Trophoblast cell (in vitro differentiated cells and primary cell): ENCODE measurements around the gene DYRK3.
"Not testable (repeated sequence)": the region's sequence is repeated elsewhere in the genome, so short reads cannot be mapped to it uniquely, and the experiment has no call there.

Source experiments
- DNase-seq, 2 donors: peaks; one replicate each; pipeline ENCODE4 v3.0.0-alpha.2; 2016
- H2AFZ ChIP-seq: 2 replicates; pipeline ENCODE4 v1.6.1; 2013; ENCODE audit warnings: low read length, moderate library complexity, mild to moderate bottlenecking; ENCODE audit not compliant: insufficient read depth, poor library complexity
- H2AK5ac ChIP-seq: 2 replicates; pipeline ENCODE4 v1.6.1; 2013; ENCODE audit warnings: mild to moderate bottlenecking, low read length
- H2BK120ac ChIP-seq: 2 replicates; pipeline ENCODE4 v1.6.1; 2013; ENCODE audit warnings: low read length, mild to moderate bottlenecking, moderate library complexity; ENCODE audit not compliant: insufficient read depth, poor library complexity
- H2BK12ac ChIP-seq: 2 replicates; pipeline ENCODE4 v1.6.1; 2013; ENCODE audit warnings: mild to moderate bottlenecking, low read length, moderate library complexity
- H2BK5ac ChIP-seq: 2 replicates; pipeline ENCODE4 v1.6.1; 2013; ENCODE audit warnings: low read length, low read depth, moderate library complexity, mild to moderate bottlenecking; ENCODE audit not compliant: poor library complexity
- H3K14ac ChIP-seq: 2 replicates; pipeline ENCODE4 v1.6.1; 2013; ENCODE audit warnings: mild to moderate bottlenecking, low read length
- H3K18ac ChIP-seq: 2 replicates; pipeline ENCODE4 v1.6.1; 2013; ENCODE audit warnings: mild to moderate bottlenecking, low read length
- H3K23ac ChIP-seq: 2 replicates; pipeline ENCODE4 v1.6.1; 2013; ENCODE audit warnings: low read length
- H3K27ac ChIP-seq: 2 replicates; pipeline ENCODE4 v1.5.1; 2013; ENCODE audit warnings: low read depth, mild to moderate bottlenecking, inconsistent platforms, low read length, moderate library complexity
- H3K27me3 ChIP-seq: 2 replicates; pipeline ENCODE4 v1.6.1; 2013; ENCODE audit warnings: inconsistent platforms, mild to moderate bottlenecking, low read length, moderate library complexity; ENCODE audit not compliant: insufficient read depth
- H3K36me3 ChIP-seq, 2 experiments: 1 replicate in 1 of 2; 2 replicates in 1 of 2; pipeline ENCODE4 v1.6.1; 2013; ENCODE audit warnings: low read length in 2 of 2, mild to moderate bottlenecking in 2 of 2, moderate library complexity in 1 of 2; ENCODE audit not compliant: insufficient read depth in 2 of 2, control insufficient read depth in 1 of 2
- H3K4ac ChIP-seq: 2 replicates; pipeline ENCODE4 v1.6.1; 2013; ENCODE audit warnings: low read depth, mild to moderate bottlenecking, low read length, moderate library complexity
- H3K4me1 ChIP-seq, 2 experiments: 1 replicate in 1 of 2; 2 replicates in 1 of 2; pipeline ENCODE4 v1.6.1; 2013; ENCODE audit warnings: low read length in 2 of 2, mild to moderate bottlenecking in 2 of 2, moderate library complexity in 1 of 2; ENCODE audit not compliant: insufficient read depth in 2 of 2, control insufficient read depth in 1 of 2
- H3K4me2 ChIP-seq: 2 replicates; pipeline ENCODE4 v1.6.1; 2013; ENCODE audit warnings: inconsistent platforms, mild to moderate bottlenecking, low read length, moderate library complexity
- H3K4me3 ChIP-seq: 2 replicates; pipeline ENCODE4 v1.5.1; 2013; ENCODE audit warnings: mild to moderate bottlenecking, low read depth, low read length, inconsistent platforms
- H3K79me1 ChIP-seq: one replicate; pipeline ENCODE4 v1.6.1; 2013; ENCODE audit warnings: low read length
- H3K79me2 ChIP-seq: 2 replicates; pipeline ENCODE4 v1.6.1; 2013; ENCODE audit warnings: low read length, mild to moderate bottlenecking; ENCODE audit not compliant: control insufficient read depth, insufficient read depth, poor library complexity
- H3K9ac ChIP-seq: 2 replicates; pipeline ENCODE4 v1.6.1; 2013; ENCODE audit warnings: mild to moderate bottlenecking, low read length
- H3K9me3 ChIP-seq: 2 replicates; pipeline ENCODE4 v1.6.1; 2013; ENCODE audit warnings: low read depth, mild to moderate bottlenecking, control low read depth, inconsistent platforms, low read length; ENCODE audit not compliant: insufficient read depth
- H4K12ac ChIP-seq: 2 replicates; pipeline ENCODE4 v1.6.1; 2013; ENCODE audit warnings: low read depth, mild to moderate bottlenecking, low read length, moderate library complexity
- H4K8ac ChIP-seq: 2 replicates; pipeline ENCODE4 v1.6.1; 2013; ENCODE audit warnings: low read depth, mild to moderate bottlenecking, low read length, moderate library complexity
- H4K91ac ChIP-seq: one replicate; pipeline ENCODE4 v1.6.1; 2013; ENCODE audit warnings: low read depth, mild to moderate bottlenecking, low read length, moderate library complexity
- WGBS: extraction: QIAGEN DNeasy Blood & Tissue Kit; methylation state at CpG from one replicate; pipeline ENCODE4 v1.1.7; 2013; ENCODE audit warnings: missing lambda C conversion rate; ENCODE audit not compliant: insufficient read length, insufficient coverage; ENCODE audit errors: extremely low coverage; 5-methylcytosine and 5-hydroxymethylcytosine counted together

The DYRK3 gene

DNA sequence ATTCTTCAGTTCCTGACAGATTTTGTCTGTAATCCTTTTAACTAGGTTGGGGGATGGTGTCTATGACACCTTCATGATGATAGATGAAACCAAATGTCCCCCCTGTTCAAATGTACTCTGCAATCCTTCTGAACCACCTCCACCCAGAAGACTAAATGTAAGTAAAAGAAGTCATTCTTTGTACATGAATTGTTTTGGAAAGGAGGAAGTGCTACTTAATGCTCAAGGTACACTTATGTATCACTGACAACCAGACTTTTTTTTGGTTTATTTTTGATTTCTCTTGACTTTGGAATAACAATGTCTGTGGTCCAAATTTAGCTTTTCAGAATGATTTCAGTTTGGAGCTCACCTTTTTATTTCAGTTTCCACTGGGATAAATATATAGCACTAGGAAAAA lies 2.3 kb downstream of the DYRK3 start:
- DNase-seq = no peak
- Histone ChIP-seq H3K79me2 (peaks cover 1% of the 10 kb centered on the region), H3K27ac (no peak overlapping the region), H3K4me2 (no peak overlapping the region), H3K9me3 (no peaks in the 10 kb centered on the region), H3K23ac (no peak overlapping the region), H4K12ac (no peak overlapping the region), H2AFZ (no peak overlapping the region), H3K79me1 (peaks cover 2% of the 10 kb centered on the region), H3K4ac (no peak overlapping the region), H2AK5ac (no peak overlapping the region), H3K14ac (no peak overlapping the region), H3K18ac (no peak overlapping the region), H3K9ac (no peak overlapping the region), H2BK120ac (no peak overlapping the region), H4K8ac (no peak overlapping the region), H3K36me3 (no peaks in the 10 kb centered on the region), H2BK12ac (no peak overlapping the region), H4K91ac (no peak overlapping the region), H3K27me3 (peaks cover 4% of the 10 kb centered on the region), H3K4me1 (peaks cover 3 to 5% of the 10 kb centered on the region in 2 experiments), H2BK5ac (no peak overlapping the region), H3K4me3 (no peak overlapping the region)

DNA sequence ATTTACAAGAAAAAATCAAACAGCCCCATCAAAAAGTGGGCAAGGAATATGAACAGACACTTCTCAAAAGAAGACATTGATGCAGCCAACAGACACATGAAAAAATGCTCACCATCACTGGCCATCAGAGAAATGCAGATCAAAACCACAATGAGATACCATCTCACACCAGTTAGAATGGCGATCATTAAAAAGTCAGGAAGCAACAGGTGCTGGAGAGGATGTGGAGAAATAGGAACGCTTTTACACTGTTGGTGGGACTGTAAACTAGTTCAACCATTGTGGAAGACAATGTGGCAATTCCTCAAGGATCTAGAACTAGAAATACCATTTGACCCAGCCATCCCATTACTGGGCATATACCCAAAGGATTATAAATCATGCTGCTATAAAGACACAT lies 6.7 kb downstream of the DYRK3 start:
- not testable (repeated sequence) for H2AFZ ChIP-seq, H4K91ac ChIP-seq, H3K14ac ChIP-seq, H3K79me2 ChIP-seq, H3K18ac ChIP-seq, H2BK5ac ChIP-seq, H4K8ac ChIP-seq, H3K36me3 ChIP-seq, H3K79me1 ChIP-seq, H3K9me3 ChIP-seq, H4K12ac ChIP-seq, H3K4ac ChIP-seq, H3K9ac ChIP-seq, H3K27ac ChIP-seq, H3K4me1 ChIP-seq, DNase-seq, H3K23ac ChIP-seq, H2AK5ac ChIP-seq, H3K4me3 ChIP-seq, H2BK12ac ChIP-seq, H3K4me2 ChIP-seq, H3K27me3 ChIP-seq, H2BK120ac ChIP-seq
- WGBS = no CpG with 5 or more reads among the region's 2 CpGs

DNA sequence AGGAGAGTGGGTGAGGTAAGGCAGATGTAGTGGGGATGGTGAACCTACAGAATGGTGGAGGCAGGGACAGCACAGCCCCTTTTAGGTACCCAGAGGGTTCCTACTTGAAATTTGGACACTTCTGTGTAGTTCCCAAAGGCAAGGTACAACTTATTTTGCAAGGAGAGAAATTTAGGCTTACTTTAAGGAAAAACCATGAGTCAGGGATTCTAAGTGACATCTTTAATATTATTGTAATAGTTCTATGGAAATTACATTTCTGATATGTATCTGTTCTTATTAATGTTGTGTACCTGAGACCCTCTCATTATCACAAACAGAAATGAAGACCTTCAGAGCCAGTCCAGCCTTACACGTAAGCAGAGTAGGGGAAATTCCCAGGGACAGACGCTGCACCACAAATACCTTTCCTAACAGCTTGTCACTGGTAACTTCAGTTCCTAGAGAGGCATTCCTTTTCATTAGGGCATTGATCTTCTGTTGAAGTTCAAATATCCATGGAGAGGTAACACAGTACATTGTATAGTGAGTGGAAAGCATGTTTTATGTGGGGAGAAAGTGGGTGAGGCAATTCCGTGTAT lies 7.9 kb downstream of the DYRK3 start:
- Histone ChIP-seq H2AK5ac (no peak overlapping the region), H3K79me2 (no peaks in the 10 kb centered on the region), H4K91ac (no peak overlapping the region), H3K36me3 (no peaks in the 10 kb centered on the region), H3K4me2 (no peak overlapping the region), H3K4me1 (no peaks in the 10 kb centered on the region), H2AFZ (no peak overlapping the region), H3K27me3 (no peaks in the 10 kb centered on the region), H2BK120ac (no peak overlapping the region), H3K4me3 (no peak overlapping the region), H2BK5ac (no peak overlapping the region), H3K9ac (no peak overlapping the region), H3K9me3 (no peaks in the 10 kb centered on the region), H2BK12ac (no peak overlapping the region), H3K79me1 (no peaks in the 10 kb centered on the region), H3K18ac (no peak overlapping the region), H3K4ac (no peak overlapping the region), H3K23ac (no peak overlapping the region), H3K14ac (no peak overlapping the region), H4K8ac (no peak overlapping the region), H4K12ac (no peak overlapping the region), H3K27ac (no peak overlapping the region)
- no peak for DNase-seq
- no CpG with 5 or more reads among the region's 3 CpGs for WGBS

DNA sequence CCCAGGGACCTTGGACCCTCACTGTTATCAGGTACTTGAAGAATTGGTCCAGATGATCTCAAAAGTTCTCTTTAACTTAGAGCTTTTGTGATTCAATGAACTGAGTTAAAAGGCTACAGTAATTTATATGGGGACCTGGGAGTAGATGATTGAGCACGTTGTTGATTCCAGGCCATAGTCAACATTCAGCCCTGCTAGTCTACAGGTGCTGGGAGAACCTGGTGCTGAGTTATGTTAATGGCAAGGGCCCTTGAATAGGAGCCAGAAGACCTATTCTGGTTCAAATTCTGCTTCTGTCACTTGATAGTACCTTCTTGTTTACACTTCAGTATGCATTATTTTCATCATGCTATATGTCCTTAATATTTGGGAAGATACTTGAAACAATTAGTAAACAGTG lies 11.2 kb downstream of the DYRK3 start:
- Histone ChIP-seq H3K4me2 (no peak overlapping the region), H4K12ac (no peak overlapping the region), H3K36me3 (no peaks in the 10 kb centered on the region), H2BK12ac (no peak overlapping the region), H3K79me2 (no peaks in the 10 kb centered on the region), H3K9me3 (no peaks in the 10 kb centered on the region), H2AK5ac (no peak overlapping the region), H3K79me1 (no peaks in the 10 kb centered on the region), H3K27me3 (no peaks in the 10 kb centered on the region), H3K4ac (no peak overlapping the region), H4K91ac (no peak overlapping the region), H2BK120ac (no peak overlapping the region), H4K8ac (no peak overlapping the region), H3K9ac (no peak overlapping the region), H2BK5ac (no peak overlapping the region), H2AFZ (no peak overlapping the region), H3K27ac (no peak overlapping the region), H3K23ac (no peak overlapping the region), H3K4me1 (no peaks in the 10 kb centered on the region), H3K18ac (no peak overlapping the region), H3K4me3 (no peak overlapping the region), H3K14ac (no peak overlapping the region)
- DNase-seq = no peak
- no CpG with 5 or more reads among the region's 1 CpG for WGBS
